Peyer's patch (tissue), 4 donors: ENCODE data around the gene TMEM63B.

Experiments
- CTCF ChIP-seq, 6 experiments: fragments of 450-650 bp in 4 of 6; fragments of 200-600 bp in 2 of 6; sonication (generic) in 1 of 6; IDR thresholded peaks; one replicate each; pipeline ENCODE4 v1.5.1; 2017 to 2019; ENCODE audit warnings: antibody characterized with exemption in 6 of 6, mild to moderate bottlenecking in 3 of 6, moderate library complexity in 1 of 6
- POLR2A ChIP-seq, 2 donors: fragments of 450-650 bp; IDR thresholded peaks; one replicate each; pipeline ENCODE4 v1.5.1; 2017; ENCODE audit warnings: antibody characterized with exemption in 2 of 2, mild to moderate bottlenecking in 2 of 2, moderate library complexity in 2 of 2

GRCh38 chr6:44091981-44092884 lies 35.1 kb upstream of the TMEM63B start:
- TF ChIP-seq CTCF (IDR thresholded peaks at IDR 0.05) (no peak), POLR2A (IDR thresholded peaks at IDR 0.05) (no peak)
